K562 (cell line): ENCODE measurements around the gene CTDSPL2. TPM values are rescaled to one million over a fixed set of nuclear protein-coding genes. Genes with fewer than 3 reads are reported as not detected.

Experiments
- BCOR ChIP-seq: fragments of 450-650 bp; IDR thresholded peaks from 2 replicates; pipeline ENCODE4 v1.6.1; 2016
- FOXJ2 ChIP-seq: fragments of 200-800 bp; sonication (Bioruptor generic); IDR thresholded peaks from 2 replicates; pipeline ENCODE4 v1.6.1; 2016; ENCODE audit warnings: missing genetic modification characterization, missing compliant biosample characterization
- FOXP1 ChIP-seq: sonication (generic); formaldehyde crosslinking; IDR thresholded peaks from 2 replicates; pipeline ENCODE4 v1.8.0; 2022; ENCODE audit warnings: mild to moderate bottlenecking, missing genetic modification reagents
- GABPA ChIP-seq: fragments of 200-800 bp; sonication (Bioruptor generic); conservative IDR thresholded peaks from 2 replicates; pipeline ENCODE4 v1.6.1; 2016; ENCODE audit warnings: low read depth, missing genetic modification characterization, missing compliant biosample characterization
- HDAC6 ChIP-seq: IDR thresholded peaks from 2 replicates; pipeline ENCODE4 v1.6.1; 2012; ENCODE audit warnings: low read depth, mild to moderate bottlenecking, control low read depth, inconsistent platforms, low read length, moderate library complexity
- KAT8 ChIP-seq: fragments of 450-650 bp; IDR thresholded peaks from 2 replicates; pipeline ENCODE4 v1.6.1; 2016; ENCODE audit warnings: low read depth, mild to moderate bottlenecking
- LEF1 ChIP-seq: fragments of 450-650 bp; IDR thresholded peaks from 2 replicates; pipeline ENCODE4 v1.6.1; 2016; ENCODE audit warnings: mild to moderate bottlenecking
- NCOR1 ChIP-seq: fragments of 450-650 bp; IDR thresholded peaks from 2 replicates; pipeline ENCODE4 v1.6.1; 2016; ENCODE audit warnings: mild to moderate bottlenecking, moderate library complexity
- NFRKB ChIP-seq: fragments of 450-650 bp; IDR thresholded peaks from 2 replicates; pipeline ENCODE4 v1.6.1; 2016; ENCODE audit warnings: low read depth
- RFX1 ChIP-seq: fragments of 450-650 bp; IDR thresholded peaks from 2 replicates; pipeline ENCODE4 v1.6.1; 2016; ENCODE audit warnings: mild to moderate bottlenecking, moderate library complexity
- ZBTB8A ChIP-seq: fragments of 450-650 bp; IDR thresholded peaks from 2 replicates; pipeline ENCODE4 v1.6.1; 2018; ENCODE audit warnings: mild to moderate bottlenecking, moderate library complexity; ENCODE audit not compliant: partially characterized antibody
- ZKSCAN8 ChIP-seq: fragments of 200-800 bp; sonication (Bioruptor generic); IDR thresholded peaks from 2 replicates; pipeline ENCODE4 v1.6.1; 2016; ENCODE audit warnings: missing genetic modification characterization, missing compliant biosample characterization
- ZNF57 ChIP-seq: fragments of 450-650 bp; formaldehyde crosslinking; IDR thresholded peaks from 2 replicates; pipeline ENCODE4 v1.4.0; 2020; ENCODE audit warnings: mild to moderate bottlenecking, moderate library complexity
- ZNF75A ChIP-seq: fragments of 450-650 bp; formaldehyde crosslinking; IDR thresholded peaks from 2 replicates; pipeline ENCODE4 v1.4.0; 2020; ENCODE audit warnings: mild to moderate bottlenecking
- polyA plus RNA-seq, 8 experiments: library from polyadenylated mRNA; depleted of rRNA in 4 of 8; stranded (reverse) in 5 of 8; unstranded in 3 of 8; fragments of >200 nt; fragmentation: Nextera tagmentation in 2 of 8; fragmentation: Illumina TruSeq in 1 of 8; extraction: Ambion mirVana in 2 of 8; extraction: Trizol in 1 of 8; gene quantifications; 2 replicates each; pipeline versions ENCODE4 v1.2.1 to v1.2.3, GENCODE V29; 2011 to 2014; ENCODE audit warnings: inconsistent platforms in 1 of 8, missing spikeins in 1 of 8
- total RNA-seq, 7 experiments: library from RNA; depleted of rRNA in 6 of 7; stranded (reverse); fragments of >200 nt in 6 of 7; fragmentation: Illumina TruSeq in 2 of 7; extraction: Trizol in 2 of 7; gene quantifications; 2 replicates each; pipeline versions ENCODE4 v1.2.1 to v1.2.3, GENCODE V29; 2011 to 2021; ENCODE audit warnings: low replicate concordance in 1 of 7
- TF ChIP-seq, protein P1 (sequence below): fragments of 450-650 bp; IDR thresholded peaks from 2 replicates; pipeline ENCODE4 v1.7.1; 2018; ENCODE audit warnings: mild to moderate bottlenecking, low read depth; ENCODE audit not compliant: partially characterized antibody
- TF ChIP-seq, protein P2 (sequence below): sonication (generic); formaldehyde crosslinking; IDR thresholded peaks from 2 replicates; pipeline ENCODE4 v1.8.0; 2023; ENCODE audit warnings: mild to moderate bottlenecking, missing genetic modification reagents
- TF ChIP-seq, protein P3 (sequence below): sonication (generic); formaldehyde crosslinking; IDR thresholded peaks from 2 replicates; pipeline ENCODE4 v1.8.1; 2023; ENCODE audit warnings: missing genetic modification reagents, mild to moderate bottlenecking, borderline replicate concordance

Gene CTDSPL2
- total and polyA plus RNA-seq, 9 of the 15 experiments (the other 6 are each of a cell fraction or from before 2014, with no cell fraction given): 16.8 to 79.0 (median 53.1) TPM

DNA sequence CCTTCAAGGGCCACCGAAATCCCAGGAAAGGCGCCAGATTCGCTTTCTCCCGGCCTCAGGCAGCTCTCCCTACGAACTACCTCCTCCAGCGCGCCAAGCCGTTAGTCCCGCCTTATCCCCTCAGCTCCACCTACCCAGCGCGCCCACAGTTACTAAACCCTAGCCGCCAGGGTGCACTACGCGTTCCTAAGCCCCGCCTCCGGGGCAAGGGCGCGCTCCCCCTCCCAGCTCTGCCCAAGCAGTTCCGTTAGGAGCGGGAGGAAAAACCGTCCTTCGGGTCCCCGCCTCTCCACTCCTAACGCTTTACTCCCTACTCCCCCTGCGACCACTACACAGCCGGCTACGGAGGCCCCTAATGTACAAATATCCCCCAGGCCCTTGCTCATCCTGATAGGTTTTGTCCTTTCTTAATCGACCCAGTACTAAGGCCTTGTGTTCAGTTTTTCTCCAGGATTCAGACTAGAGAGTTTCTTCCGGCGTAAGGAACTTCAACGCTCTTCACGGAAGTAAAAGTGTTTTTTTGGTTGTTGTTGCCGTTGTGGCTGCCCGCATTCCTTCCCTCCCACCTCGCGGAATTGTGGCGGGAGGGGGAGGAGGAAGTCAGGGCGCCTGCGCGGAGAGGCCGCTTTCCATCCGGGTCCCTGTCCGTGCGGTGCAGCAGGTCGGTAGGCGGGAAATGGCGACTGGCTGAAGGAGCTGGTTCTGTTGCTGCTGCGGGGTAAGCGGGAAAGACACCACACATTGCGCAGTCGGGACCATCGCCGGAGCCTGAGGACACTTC is at the start of gene CTDSPL2 (continued):
- TF ChIP-seq, protein P1, sequence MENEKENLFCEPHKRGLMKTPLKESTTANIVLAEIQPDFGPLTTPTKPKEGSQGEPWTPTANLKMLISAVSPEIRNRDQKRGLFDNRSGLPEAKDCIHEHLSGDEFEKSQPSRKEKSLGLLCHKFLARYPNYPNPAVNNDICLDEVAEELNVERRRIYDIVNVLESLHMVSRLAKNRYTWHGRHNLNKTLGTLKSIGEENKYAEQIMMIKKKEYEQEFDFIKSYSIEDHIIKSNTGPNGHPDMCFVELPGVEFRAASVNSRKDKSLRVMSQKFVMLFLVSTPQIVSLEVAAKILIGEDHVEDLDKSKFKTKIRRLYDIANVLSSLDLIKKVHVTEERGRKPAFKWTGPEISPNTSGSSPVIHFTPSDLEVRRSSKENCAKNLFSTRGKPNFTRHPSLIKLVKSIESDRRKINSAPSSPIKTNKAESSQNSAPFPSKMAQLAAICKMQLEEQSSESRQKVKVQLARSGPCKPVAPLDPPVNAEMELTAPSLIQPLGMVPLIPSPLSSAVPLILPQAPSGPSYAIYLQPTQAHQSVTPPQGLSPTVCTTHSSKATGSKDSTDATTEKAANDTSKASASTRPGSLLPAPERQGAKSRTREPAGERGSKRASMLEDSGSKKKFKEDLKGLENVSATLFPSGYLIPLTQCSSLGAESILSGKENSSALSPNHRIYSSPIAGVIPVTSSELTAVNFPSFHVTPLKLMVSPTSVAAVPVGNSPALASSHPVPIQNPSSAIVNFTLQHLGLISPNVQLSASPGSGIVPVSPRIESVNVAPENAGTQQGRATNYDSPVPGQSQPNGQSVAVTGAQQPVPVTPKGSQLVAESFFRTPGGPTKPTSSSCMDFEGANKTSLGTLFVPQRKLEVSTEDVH: peak; percentile 85
- TF ChIP-seq, protein P2, sequence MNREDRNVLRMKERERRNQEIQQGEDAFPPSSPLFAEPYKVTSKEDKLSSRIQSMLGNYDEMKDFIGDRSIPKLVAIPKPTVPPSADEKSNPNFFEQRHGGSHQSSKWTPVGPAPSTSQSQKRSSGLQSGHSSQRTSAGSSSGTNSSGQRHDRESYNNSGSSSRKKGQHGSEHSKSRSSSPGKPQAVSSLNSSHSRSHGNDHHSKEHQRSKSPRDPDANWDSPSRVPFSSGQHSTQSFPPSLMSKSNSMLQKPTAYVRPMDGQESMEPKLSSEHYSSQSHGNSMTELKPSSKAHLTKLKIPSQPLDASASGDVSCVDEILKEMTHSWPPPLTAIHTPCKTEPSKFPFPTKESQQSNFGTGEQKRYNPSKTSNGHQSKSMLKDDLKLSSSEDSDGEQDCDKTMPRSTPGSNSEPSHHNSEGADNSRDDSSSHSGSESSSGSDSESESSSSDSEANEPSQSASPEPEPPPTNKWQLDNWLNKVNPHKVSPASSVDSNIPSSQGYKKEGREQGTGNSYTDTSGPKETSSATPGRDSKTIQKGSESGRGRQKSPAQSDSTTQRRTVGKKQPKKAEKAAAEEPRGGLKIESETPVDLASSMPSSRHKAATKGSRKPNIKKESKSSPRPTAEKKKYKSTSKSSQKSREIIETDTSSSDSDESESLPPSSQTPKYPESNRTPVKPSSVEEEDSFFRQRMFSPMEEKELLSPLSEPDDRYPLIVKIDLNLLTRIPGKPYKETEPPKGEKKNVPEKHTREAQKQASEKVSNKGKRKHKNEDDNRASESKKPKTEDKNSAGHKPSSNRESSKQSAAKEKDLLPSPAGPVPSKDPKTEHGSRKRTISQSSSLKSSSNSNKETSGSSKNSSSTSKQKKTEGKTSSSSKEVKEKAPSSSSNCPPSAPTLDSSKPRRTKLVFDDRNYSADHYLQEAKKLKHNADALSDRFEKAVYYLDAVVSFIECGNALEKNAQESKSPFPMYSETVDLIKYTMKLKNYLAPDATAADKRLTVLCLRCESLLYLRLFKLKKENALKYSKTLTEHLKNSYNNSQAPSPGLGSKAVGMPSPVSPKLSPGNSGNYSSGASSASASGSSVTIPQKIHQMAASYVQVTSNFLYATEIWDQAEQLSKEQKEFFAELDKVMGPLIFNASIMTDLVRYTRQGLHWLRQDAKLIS (CRISPR knock-in tag): peak; percentile 8; the same call in 1 of the 2 replicates
- TF ChIP-seq, protein P3, sequence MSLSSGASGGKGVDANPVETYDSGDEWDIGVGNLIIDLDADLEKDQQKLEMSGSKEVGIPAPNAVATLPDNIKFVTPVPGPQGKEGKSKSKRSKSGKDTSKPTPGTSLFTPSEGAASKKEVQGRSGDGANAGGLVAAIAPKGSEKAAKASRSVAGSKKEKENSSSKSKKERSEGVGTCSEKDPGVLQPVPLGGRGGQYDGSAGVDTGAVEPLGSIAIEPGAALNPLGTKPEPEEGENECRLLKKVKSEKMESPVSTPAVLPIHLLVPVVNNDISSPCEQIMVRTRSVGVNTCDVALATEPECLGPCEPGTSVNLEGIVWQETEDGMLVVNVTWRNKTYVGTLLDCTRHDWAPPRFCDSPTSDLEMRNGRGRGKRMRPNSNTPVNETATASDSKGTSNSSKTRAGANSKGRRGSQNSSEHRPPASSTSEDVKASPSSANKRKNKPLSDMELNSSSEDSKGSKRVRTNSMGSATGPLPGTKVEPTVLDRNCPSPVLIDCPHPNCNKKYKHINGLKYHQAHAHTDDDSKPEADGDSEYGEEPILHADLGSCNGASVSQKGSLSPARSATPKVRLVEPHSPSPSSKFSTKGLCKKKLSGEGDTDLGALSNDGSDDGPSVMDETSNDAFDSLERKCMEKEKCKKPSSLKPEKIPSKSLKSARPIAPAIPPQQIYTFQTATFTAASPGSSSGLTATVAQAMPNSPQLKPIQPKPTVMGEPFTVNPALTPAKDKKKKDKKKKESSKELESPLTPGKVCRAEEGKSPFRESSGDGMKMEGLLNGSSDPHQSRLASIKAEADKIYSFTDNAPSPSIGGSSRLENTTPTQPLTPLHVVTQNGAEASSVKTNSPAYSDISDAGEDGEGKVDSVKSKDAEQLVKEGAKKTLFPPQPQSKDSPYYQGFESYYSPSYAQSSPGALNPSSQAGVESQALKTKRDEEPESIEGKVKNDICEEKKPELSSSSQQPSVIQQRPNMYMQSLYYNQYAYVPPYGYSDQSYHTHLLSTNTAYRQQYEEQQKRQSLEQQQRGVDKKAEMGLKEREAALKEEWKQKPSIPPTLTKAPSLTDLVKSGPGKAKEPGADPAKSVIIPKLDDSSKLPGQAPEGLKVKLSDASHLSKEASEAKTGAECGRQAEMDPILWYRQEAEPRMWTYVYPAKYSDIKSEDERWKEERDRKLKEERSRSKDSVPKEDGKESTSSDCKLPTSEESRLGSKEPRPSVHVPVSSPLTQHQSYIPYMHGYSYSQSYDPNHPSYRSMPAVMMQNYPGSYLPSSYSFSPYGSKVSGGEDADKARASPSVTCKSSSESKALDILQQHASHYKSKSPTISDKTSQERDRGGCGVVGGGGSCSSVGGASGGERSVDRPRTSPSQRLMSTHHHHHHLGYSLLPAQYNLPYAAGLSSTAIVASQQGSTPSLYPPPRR (CRISPR knock-in tag): no peak
- TF ChIP-seq NCOR1: peak; percentile 53
- TF ChIP-seq FOXJ2 (tag): no peak
- TF ChIP-seq FOXP1 (CRISPR knock-in tag): 0 out of 2 replicates have a peak, but pooled peaks have one; percentile 27
- TF ChIP-seq GABPA (tag): peak; percentile 79
- no peak for TF ChIP-seq KAT8
- TF ChIP-seq ZBTB8A: peak; percentile 19
- peak; percentile 55; the same call in 1 of the 2 replicates for TF ChIP-seq LEF1
- peak; percentile 86; the same call in 1 of the 2 replicates for TF ChIP-seq NFRKB
- 0 out of 2 replicates have a peak, but pooled peaks have one; percentile 9 for TF ChIP-seq ZKSCAN8
- no peak for TF ChIP-seq ZNF57 (CRISPR knock-in tag)
- TF ChIP-seq RFX1: peak; percentile 28; the same call in 1 of the 2 replicates
- TF ChIP-seq HDAC6: 0 out of 2 replicates have a peak, but pooled peaks have one; percentile 29
- no peak for TF ChIP-seq BCOR
- no peak for TF ChIP-seq ZNF75A (CRISPR knock-in tag)
